Activated CD4-positive, CD25-positive, alpha-beta regulatory T cell treated with anti-CD3 and anti-CD28 coated beads, Interleukin-2, amount 50 U/mL, for 16 hours (primary cell): ENCODE measurements around the gene HBB.

ENCODE experiments used
- DNase-seq: peaks from one replicate; pipeline ENCODE4 v3.0.0-alpha.2; 2020; ENCODE audit warnings: low read depth, low spot score

Gene HBB

DNA sequence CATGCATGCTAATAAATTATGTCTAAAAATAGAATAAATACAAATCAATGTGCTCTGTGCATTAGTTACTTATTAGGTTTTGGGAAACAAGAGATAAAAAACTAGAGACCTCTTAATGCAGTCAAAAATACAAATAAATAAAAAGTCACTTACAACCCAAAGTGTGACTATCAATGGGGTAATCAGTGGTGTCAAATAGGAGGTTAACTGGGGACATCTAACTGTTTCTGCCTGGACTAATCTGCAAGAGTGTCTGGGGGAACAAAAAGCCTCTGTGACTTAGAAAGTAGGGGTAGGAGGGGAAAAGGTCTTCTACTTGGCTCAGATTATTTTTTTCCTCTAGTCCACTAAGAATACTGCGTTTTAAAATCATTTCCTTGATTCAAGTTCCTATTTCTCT, 810 bp upstream of the HBB start:
- DNase-seq, result no peak

DNA sequence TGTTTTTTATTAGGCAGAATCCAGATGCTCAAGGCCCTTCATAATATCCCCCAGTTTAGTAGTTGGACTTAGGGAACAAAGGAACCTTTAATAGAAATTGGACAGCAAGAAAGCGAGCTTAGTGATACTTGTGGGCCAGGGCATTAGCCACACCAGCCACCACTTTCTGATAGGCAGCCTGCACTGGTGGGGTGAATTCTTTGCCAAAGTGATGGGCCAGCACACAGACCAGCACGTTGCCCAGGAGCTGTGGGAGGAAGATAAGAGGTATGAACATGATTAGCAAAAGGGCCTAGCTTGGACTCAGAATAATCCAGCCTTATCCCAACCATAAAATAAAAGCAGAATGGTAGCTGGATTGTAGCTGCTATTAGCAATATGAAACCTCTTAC, 1.4 kb downstream of the HBB start:
- no peak for DNase-seq

- no peak for DNase-seq
Measured at GRCh38 chr11:5224538-5225479, 2.1 kb downstream of the HBB start.

DNA sequence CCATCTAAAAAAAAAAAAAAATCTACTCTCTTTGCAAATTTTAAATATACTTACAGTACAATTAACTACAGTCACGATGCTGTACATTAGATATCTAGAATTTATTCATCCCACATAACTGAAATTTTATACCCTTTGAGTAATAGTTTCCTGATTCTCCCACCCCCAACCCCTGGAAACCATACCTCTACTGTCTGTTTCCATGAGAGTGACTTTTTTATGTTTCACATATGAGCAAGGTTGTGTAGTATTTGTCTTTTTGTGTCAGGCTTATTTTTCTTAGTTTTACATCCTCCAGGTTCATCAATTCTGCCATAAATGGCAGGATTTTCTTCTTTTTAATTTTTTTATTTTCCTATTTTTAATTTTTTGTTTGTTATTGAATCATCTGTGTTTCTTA, 3.2 kb downstream of the HBB start:
- no peak for DNase-seq

GRCh38 chr11:5223146-5223545, 3.7 kb downstream of the HBB start:
- DNase-seq, result no peak

GRCh38 chr11:5210376-5210885, 16.4 kb downstream of the HBB start:
- no peak for DNase-seq

- no peak for DNase-seq
Measured at GRCh38 chr11:5204787-5205186, 22.1 kb downstream of the HBB start.

DNA sequence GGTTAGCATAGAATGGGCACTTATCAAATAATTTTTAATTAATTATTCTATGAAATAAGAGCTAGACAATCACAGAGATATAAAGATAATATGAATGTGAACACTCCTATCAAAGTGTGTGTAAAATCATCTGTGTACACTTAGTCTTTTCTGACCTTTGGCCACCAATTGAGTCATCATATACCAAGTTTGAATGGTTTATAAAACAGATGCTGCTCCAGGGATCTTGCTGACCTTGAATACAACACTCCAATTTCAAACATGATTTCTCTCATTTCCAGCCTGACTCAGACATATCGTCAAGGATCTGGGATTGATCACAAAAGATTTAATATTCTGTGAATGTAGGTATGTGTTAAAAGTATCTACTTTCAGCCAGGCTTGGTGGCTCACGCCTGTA, 23.5 kb downstream of the HBB start:
- DNase-seq, result no peak

DNA sequence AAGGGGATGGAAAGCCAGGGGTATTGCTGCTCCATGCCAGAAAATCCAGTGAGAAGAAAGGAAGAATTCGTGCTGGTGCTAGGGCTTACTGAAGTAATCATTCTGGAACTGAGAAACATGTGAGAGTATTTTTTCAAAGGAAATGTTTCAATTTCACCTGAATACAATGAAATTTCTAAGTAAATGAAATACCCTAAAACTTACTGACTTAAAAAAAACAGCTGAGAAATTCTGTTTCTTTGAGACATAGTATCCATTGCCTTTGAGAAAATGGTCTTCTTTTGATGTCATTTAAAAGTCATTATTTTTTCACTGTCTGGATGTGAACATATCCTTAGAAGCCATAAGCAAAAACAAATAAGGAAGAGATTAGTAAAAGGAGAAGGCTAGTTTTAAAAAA, 26.3 kb downstream of the HBB start, which contains the start of gene OR51V1:
Gene OR51V1 (minus strand): TSS at position 101 of the 400 bp plus-strand sequence. CDS start 0 bp downstream, at position 101.
- no peak for DNase-seq

- no peak for DNase-seq
Measured at GRCh38 chr11:5198285-5198684, 28.6 kb downstream of the HBB start.

DNA sequence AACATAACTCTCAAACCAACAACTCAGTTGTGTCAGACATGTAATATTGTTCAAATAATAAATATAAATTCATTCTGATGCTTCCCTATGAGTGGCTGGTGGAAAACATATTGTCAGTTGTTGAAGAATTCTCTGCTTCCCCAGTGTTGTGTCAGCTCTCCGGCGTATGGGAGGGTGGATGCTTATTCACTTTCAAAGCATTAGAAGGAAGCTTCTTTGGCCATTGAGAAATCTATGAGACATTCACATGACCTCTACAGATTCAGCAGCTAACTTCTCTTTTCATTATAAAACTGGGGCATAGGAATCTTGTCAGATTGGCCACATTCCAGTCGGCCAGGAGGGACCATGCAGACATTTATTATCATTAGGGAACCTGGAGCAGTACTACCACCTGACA, 29.3 kb downstream of the HBB start:
- DNase-seq, result no peak

GRCh38 chr11:5196731-5197130, 30.1 kb downstream of the HBB start:
- no peak for DNase-seq

GRCh38 chr11:5196067-5196466, 30.8 kb downstream of the HBB start:
- DNase-seq, result no peak

- DNase-seq, result no peak
Measured at GRCh38 chr11:5192738-5193137, 34.1 kb downstream of the HBB start.

DNA sequence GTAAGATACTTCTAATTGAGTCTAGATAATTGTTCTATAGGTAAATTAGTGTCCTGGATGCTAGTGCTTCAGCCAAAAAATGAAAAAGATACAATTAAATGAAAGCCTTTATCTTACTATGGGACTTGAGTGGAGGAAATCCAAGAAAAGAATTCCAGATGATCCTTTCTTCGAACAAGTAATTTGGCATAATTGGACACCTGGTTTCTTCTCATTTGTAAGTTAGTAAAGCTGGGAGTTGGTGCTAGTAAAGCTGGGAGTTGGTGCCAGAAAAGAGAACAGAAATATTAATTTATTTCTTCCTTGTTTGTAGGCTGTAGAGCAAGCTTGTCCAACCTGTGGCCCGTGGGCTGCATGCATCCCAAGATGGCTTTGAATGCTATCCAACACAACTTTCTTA, 38.7 kb downstream of the HBB start:
- DNase-seq, result no peak

DNA sequence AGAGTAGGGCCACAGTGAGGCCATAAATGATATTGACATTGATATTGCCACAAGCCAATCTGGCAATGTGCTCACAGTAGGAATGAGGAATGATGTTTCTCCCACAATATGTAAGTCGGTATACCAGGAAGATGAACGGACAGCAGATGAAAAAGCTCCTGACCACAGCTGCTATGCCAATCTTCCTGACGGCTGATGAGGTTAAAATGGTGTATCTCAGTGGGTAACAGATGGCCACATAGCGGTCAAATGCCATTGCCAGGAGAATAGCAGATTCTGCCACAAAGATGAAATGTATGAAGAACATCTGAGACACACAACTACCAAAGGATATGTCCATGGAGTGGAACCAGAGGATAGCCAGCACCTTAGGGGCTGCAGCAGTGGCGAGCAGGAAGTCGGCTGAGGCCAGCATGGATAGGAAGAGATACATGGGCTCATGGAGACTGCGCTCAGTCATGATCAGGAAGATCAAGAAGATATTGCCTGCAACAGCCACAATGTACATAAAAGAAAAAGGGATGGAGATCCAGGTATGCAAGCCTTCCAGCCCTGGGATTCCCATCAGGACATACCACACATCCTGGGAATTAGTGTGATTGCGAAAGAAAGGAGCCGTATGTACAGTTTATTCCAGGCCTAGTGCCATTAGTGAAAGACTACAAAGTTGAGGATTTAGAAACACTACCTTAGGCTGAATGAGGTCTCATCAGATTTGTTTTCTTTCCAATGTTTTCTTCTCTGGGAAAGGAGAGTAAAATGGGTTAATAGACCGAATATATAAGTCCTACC, 48.6 kb downstream of the HBB start:
- no peak for DNase-seq
